Measurements from ENCODE around the gene APLN. TPM values are rescaled to one million over a fixed set of nuclear protein-coding genes. Genes with fewer than 3 reads are reported as not detected.

The APLN gene
- total and polyA plus RNA-seq, 9 of the 15 experiments (the other 6 are each of a cell fraction or from before 2014, with no cell fraction given), result 0.04 to 0.06 TPM; not detected in 7

DNA sequence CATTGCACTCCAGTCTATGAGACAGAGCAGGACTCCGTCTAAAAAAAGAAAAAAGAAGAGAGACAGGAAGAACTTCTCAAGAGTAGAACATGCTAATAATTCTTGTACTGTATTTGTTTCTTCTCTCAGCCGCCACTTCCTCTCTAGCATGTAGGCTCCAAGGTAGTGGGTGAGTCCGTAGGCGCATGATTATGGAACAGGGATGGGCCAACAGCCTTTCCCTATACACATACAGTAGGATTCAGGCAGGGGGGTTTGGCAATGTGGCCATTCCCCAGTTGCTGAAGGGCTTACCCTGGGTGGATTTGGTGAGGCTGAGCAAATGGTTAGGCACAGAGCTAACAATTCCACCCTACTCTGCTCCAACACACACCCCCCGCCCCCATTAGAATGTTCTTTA, 35.0 kb upstream of the APLN start (continued):
- TF ChIP-seq ZNF12 (CRISPR knock-in tag; IDR thresholded peaks at IDR 0.05) (no peak), MIER1 (IDR thresholded peaks at IDR 0.05; ENCODE audit: low read depth) (no peak)

DNA sequence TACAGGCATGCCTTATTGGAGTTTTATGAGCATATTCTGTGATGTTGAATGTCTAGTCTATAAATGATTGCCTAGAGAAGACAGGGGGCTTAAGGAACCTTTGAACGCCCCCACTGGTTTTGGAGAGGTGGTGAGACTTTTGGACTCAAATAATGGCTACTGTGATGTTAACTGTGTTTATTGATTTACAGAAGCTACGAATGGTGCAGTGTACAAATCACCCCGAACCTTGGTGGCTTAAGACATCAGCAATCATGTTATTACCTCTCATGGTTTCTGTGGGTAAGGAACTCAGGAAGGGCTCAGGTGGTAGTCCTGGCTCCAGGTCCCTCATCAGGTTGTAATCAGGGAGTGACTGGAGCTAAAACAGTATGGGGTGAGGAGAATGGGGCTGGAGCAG, 33.3 kb upstream of the APLN start:
- intact Hi-C loops (cut with micrococcal nuclease), result no loop called here
- no peak overlapping the region for H2AFZ ChIP-seq (ENCODE audit: low read depth, low read length)

More for the DNA sequence above, 33.3 kb upstream of the APLN start:
- ChIA-PET CTCF (ENCODE audit: low intra/inter-chr PET ratio) (no interaction called here), POLR2A (no interaction called here)
- Histone ChIP-seq H3K4me2 (ENCODE audit: insufficient read depth, low read length) (no peak overlapping the region), H3K4me3 (no peak overlapping the region), H3K9ac (ENCODE audit: insufficient read depth in 1 of 2, low read depth in 2 of 2, low read length in 2 of 2) (no peak overlapping the region), H3K79me2 (ENCODE audit: control insufficient read depth, insufficient read depth, low read length) (no peaks in the 10 kb centered on the region), H3K9me3 (replicated peaks; ENCODE audit: control insufficient read depth, insufficient read depth, low read depth, low read length) (no peaks in the 10 kb centered on the region), H3K27ac (ENCODE audit: extremely low read depth, low read depth, low read length) (no peak overlapping the region), H3K27me3 (ENCODE audit: control insufficient read depth in 2 of 2, insufficient read depth in 2 of 2, low read length in 2 of 2) (peaks cover 0 to 12% of the 10 kb centered on the region in 2 experiments; a peak in 2 of 5 replicates), H3K9me1 (ENCODE audit: control insufficient read depth, insufficient read depth, low read length) (no peaks in the 10 kb centered on the region), H3K4me1 (replicated peaks in 1 of 2; ENCODE audit: control insufficient read depth in 2 of 2, insufficient read depth in 2 of 2, low read length in 2 of 2) (no peaks in the 10 kb centered on the region), H3K36me3 (ENCODE audit: control insufficient read depth, insufficient read depth, low read length) (no peaks in the 10 kb centered on the region), H4K20me1 (replicated peaks; ENCODE audit: control insufficient read depth, insufficient read depth, low read length) (no peaks in the 10 kb centered on the region)
- TF ChIP-seq HNRNPLL (IDR thresholded peaks at IDR 0.05; ENCODE audit: low read depth, low read length, poor library complexity, severe bottlenecking) (no peak), BDP1 (IDR thresholded peaks at IDR 0.05; ENCODE audit: insufficient read depth, insufficient read length) (no peak), NR4A1 (CRISPR knock-in tag; IDR thresholded peaks at IDR 0.05) (no peak), NR4A1 (tag; IDR thresholded peaks at IDR 0.05) (no peak), THRB (CRISPR knock-in tag; conservative IDR thresholded peaks at IDR 0.05) (no peak), FOSL1 (tag; conservative IDR thresholded peaks at IDR 0.05) (no peak)
- TF ChIP-seq, protein P1, sequence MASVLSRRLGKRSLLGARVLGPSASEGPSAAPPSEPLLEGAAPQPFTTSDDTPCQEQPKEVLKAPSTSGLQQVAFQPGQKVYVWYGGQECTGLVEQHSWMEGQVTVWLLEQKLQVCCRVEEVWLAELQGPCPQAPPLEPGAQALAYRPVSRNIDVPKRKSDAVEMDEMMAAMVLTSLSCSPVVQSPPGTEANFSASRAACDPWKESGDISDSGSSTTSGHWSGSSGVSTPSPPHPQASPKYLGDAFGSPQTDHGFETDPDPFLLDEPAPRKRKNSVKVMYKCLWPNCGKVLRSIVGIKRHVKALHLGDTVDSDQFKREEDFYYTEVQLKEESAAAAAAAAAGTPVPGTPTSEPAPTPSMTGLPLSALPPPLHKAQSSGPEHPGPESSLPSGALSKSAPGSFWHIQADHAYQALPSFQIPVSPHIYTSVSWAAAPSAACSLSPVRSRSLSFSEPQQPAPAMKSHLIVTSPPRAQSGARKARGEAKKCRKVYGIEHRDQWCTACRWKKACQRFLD (CRISPR knock-in tag; IDR thresholded peaks at IDR 0.05), result no peak
- DNase-seq (ENCODE audit: extremely low read depth in 1 of 4, low spot score in 3 of 4), result no peak
- no TSS peak for BruUV-seq (replicated peaks)
- 0% methylated on average over 3 of the region's 3 CpGs for WGBS (ENCODE audit: insufficient coverage, low coverage, missing lambda C conversion rate)
- in situ Hi-C loops (cut with MboI), result no loop called here
- no peak for ATAC-seq
- FAIRE-seq, result no peak
